ENCODE data around the gene C11orf24.
"Not testable (repeated sequence)": the region's sequence is repeated elsewhere in the genome, so short reads cannot be mapped to it uniquely, and the experiment has no call there.

The C11orf24 gene

GRCh38 chr11:68289456-68289855, 17.7 kb upstream of the C11orf24 start:
- Histone ChIP-seq H3K36me3 (ENCODE audit: control insufficient read depth in 1 of 2, insufficient read depth in 2 of 2, low read depth in 1 of 2, low read length in 2 of 2) (no peaks in the 10 kb centered on the region), H3K14ac (ENCODE audit: low read length in 2 of 2) (no peak overlapping the region), H2AFZ (ENCODE audit: low read depth, low read length) (no peak overlapping the region), H2BK15ac (ENCODE audit: low read depth, poor library complexity, severe bottlenecking) (no peak overlapping the region), H3K4me1 (ENCODE audit: control insufficient read depth, insufficient read depth, low read depth, low read length) (no peaks in the 10 kb centered on the region), H2BK12ac (ENCODE audit: low read length in 2 of 2) (no peak overlapping the region), H3K4me3 (ENCODE audit: insufficient read depth in 1 of 2, low read depth in 1 of 2, low read length in 2 of 2) (no peak overlapping the region), H3K27ac (ENCODE audit: low read length, poor library complexity, severe bottlenecking) (no peak overlapping the region), H2BK5ac (ENCODE audit: low read depth, low read length, poor library complexity, severe bottlenecking) (no peak overlapping the region), H4K91ac (ENCODE audit: low read length) (no peak overlapping the region), H3K79me1 (replicated peaks; ENCODE audit: low read length, poor library complexity, severe bottlenecking) (no peaks in the 10 kb centered on the region), H2AK5ac (ENCODE audit: low read length, severe bottlenecking) (no peak overlapping the region), H3K9me3 (ENCODE audit: control insufficient read depth, low read length) (peaks cover 10% of the 10 kb centered on the region), H3K4me2 (ENCODE audit: low read length, poor library complexity, severe bottlenecking) (no peak overlapping the region), H3K4ac (ENCODE audit: low read depth in 1 of 2, low read length in 2 of 2) (no peak overlapping the region), H3K18ac (ENCODE audit: low read depth in 1 of 2, low read length in 2 of 2) (no peak overlapping the region), H3K23ac (ENCODE audit: low read length in 2 of 2) (no peak overlapping the region), H3K9ac (ENCODE audit: low read length) (no peak overlapping the region), H4K8ac (ENCODE audit: low read length) (no peak overlapping the region), H2BK120ac (ENCODE audit: low read depth, low read length) (no peak overlapping the region), H3K27me3 (ENCODE audit: control insufficient read depth in 1 of 2, insufficient read depth in 1 of 2, low read length in 2 of 2) (no peaks in the 10 kb centered on the region)
- WGBS: 67% methylated on average over 2 of the region's 2 CpGs
- no peak for DNase-seq

- 89% methylated on average over 6 of the region's 8 CpGs for WGBS
Measured at GRCh38 chr11:68287419-68287818, 15.6 kb upstream of the C11orf24 start.

GRCh38 chr11:68284588-68284987, 12.8 kb upstream of the C11orf24 start:
- not testable (repeated sequence) for H3K4me3 ChIP-seq (ENCODE audit: insufficient read depth in 1 of 2, low read depth in 1 of 2, low read length in 2 of 2); H3K9me3 ChIP-seq (ENCODE audit: control insufficient read depth, low read length); H3K27ac ChIP-seq (ENCODE audit: low read length, poor library complexity, severe bottlenecking); H2BK5ac ChIP-seq (ENCODE audit: low read depth, low read length, poor library complexity, severe bottlenecking); H2BK120ac ChIP-seq (ENCODE audit: low read depth, low read length); H4K8ac ChIP-seq (ENCODE audit: low read length); H3K4me1 ChIP-seq (ENCODE audit: control insufficient read depth, insufficient read depth, low read depth, low read length); H4K91ac ChIP-seq (ENCODE audit: low read length); H2BK12ac ChIP-seq (ENCODE audit: low read length in 2 of 2); H3K9ac ChIP-seq (ENCODE audit: low read length); H3K23ac ChIP-seq (ENCODE audit: low read length in 2 of 2); H3K4me2 ChIP-seq (ENCODE audit: low read length, poor library complexity, severe bottlenecking); H2BK15ac ChIP-seq (ENCODE audit: low read depth, poor library complexity, severe bottlenecking); H2AFZ ChIP-seq (ENCODE audit: low read depth, low read length); H3K36me3 ChIP-seq (ENCODE audit: control insufficient read depth in 1 of 2, insufficient read depth in 2 of 2, low read depth in 1 of 2, low read length in 2 of 2); H3K14ac ChIP-seq (ENCODE audit: low read length in 2 of 2); H3K18ac ChIP-seq (ENCODE audit: low read depth in 1 of 2, low read length in 2 of 2); DNase-seq; H3K79me1 ChIP-seq (replicated peaks; ENCODE audit: low read length, poor library complexity, severe bottlenecking); H3K27me3 ChIP-seq (ENCODE audit: control insufficient read depth in 1 of 2, insufficient read depth in 1 of 2, low read length in 2 of 2); H3K4ac ChIP-seq (ENCODE audit: low read depth in 1 of 2, low read length in 2 of 2); H2AK5ac ChIP-seq (ENCODE audit: low read length, severe bottlenecking)
- 69% methylated on average over 2 of the region's 3 CpGs for WGBS

More at GRCh38 chr11:68287419-68287818, 15.6 kb upstream of the C11orf24 start:
- H2BK12ac ChIP-seq (ENCODE audit: low read length in 2 of 2): no peak overlapping the region
- no peak overlapping the region for H3K4me3 ChIP-seq (ENCODE audit: insufficient read depth in 1 of 2, low read depth in 1 of 2, low read length in 2 of 2)
- H3K4me1 ChIP-seq (ENCODE audit: control insufficient read depth, insufficient read depth, low read depth, low read length): no peaks in the 10 kb centered on the region
- H3K4me2 ChIP-seq (ENCODE audit: low read length, poor library complexity, severe bottlenecking): no peak overlapping the region
- no peak overlapping the region for H2AK5ac ChIP-seq (ENCODE audit: low read length, severe bottlenecking)
- no peak overlapping the region for H3K9ac ChIP-seq (ENCODE audit: low read length)
- H3K27ac ChIP-seq (ENCODE audit: low read length, poor library complexity, severe bottlenecking): no peak overlapping the region
- no peak overlapping the region for H3K14ac ChIP-seq (ENCODE audit: low read length in 2 of 2)
- H4K91ac ChIP-seq (ENCODE audit: low read length): no peak overlapping the region
- H3K9me3 ChIP-seq (ENCODE audit: control insufficient read depth, low read length): peaks cover 10% of the 10 kb centered on the region
- no peak overlapping the region for H3K18ac ChIP-seq (ENCODE audit: low read depth in 1 of 2, low read length in 2 of 2)
- no peaks in the 10 kb centered on the region for H3K36me3 ChIP-seq (ENCODE audit: control insufficient read depth in 1 of 2, insufficient read depth in 2 of 2, low read depth in 1 of 2, low read length in 2 of 2)
- peaks cover 3% of the 10 kb centered on the region in 2 experiments for H3K27me3 ChIP-seq (ENCODE audit: control insufficient read depth in 1 of 2, insufficient read depth in 1 of 2, low read length in 2 of 2)
- no peak overlapping the region for H4K8ac ChIP-seq (ENCODE audit: low read length)
- H3K79me1 ChIP-seq (replicated peaks; ENCODE audit: low read length, poor library complexity, severe bottlenecking): no peaks in the 10 kb centered on the region
- no peak overlapping the region for H2AFZ ChIP-seq (ENCODE audit: low read depth, low read length)
- H2BK15ac ChIP-seq (ENCODE audit: low read depth, poor library complexity, severe bottlenecking): no peak overlapping the region
- no peak overlapping the region for H3K23ac ChIP-seq (ENCODE audit: low read length in 2 of 2)
- no peak for DNase-seq
- no peak overlapping the region for H2BK120ac ChIP-seq (ENCODE audit: low read depth, low read length)
- no peak overlapping the region for H3K4ac ChIP-seq (ENCODE audit: low read depth in 1 of 2, low read length in 2 of 2)
- no peak overlapping the region for H2BK5ac ChIP-seq (ENCODE audit: low read depth, low read length, poor library complexity, severe bottlenecking)

- no peaks in the 10 kb centered on the region for H3K36me3 ChIP-seq (ENCODE audit: control insufficient read depth in 1 of 2, insufficient read depth in 2 of 2, low read depth in 1 of 2, low read length in 2 of 2)
Measured at GRCh38 chr11:68282861-68283230, 11.1 kb upstream of the C11orf24 start.

More at GRCh38 chr11:68282861-68283230, 11.1 kb upstream of the C11orf24 start:
- no peak overlapping the region for H2AK5ac ChIP-seq (ENCODE audit: low read length, severe bottlenecking)
- 93% methylated on average over 14 of the region's 14 CpGs for WGBS
- no peak overlapping the region for H2AFZ ChIP-seq (ENCODE audit: low read depth, low read length)
- H3K4me3 ChIP-seq (ENCODE audit: insufficient read depth in 1 of 2, low read depth in 1 of 2, low read length in 2 of 2): no peak overlapping the region
- no peaks in the 10 kb centered on the region for H3K79me1 ChIP-seq (replicated peaks; ENCODE audit: low read length, poor library complexity, severe bottlenecking)
- no peak overlapping the region for H3K4me2 ChIP-seq (ENCODE audit: low read length, poor library complexity, severe bottlenecking)
- no peak overlapping the region for H3K9ac ChIP-seq (ENCODE audit: low read length)
- H3K27ac ChIP-seq (ENCODE audit: low read length, poor library complexity, severe bottlenecking): no peak overlapping the region
- no peak overlapping the region for H2BK12ac ChIP-seq (ENCODE audit: low read length in 2 of 2)
- peaks cover 3% of the 10 kb centered on the region in 2 experiments for H3K27me3 ChIP-seq (ENCODE audit: control insufficient read depth in 1 of 2, insufficient read depth in 1 of 2, low read length in 2 of 2)
- H3K9me3 ChIP-seq (ENCODE audit: control insufficient read depth, low read length): no peaks in the 10 kb centered on the region
- no peaks in the 10 kb centered on the region for H3K4me1 ChIP-seq (ENCODE audit: control insufficient read depth, insufficient read depth, low read depth, low read length)
- no peak overlapping the region for H2BK120ac ChIP-seq (ENCODE audit: low read depth, low read length)
- no peak overlapping the region for H3K23ac ChIP-seq (ENCODE audit: low read length in 2 of 2)
- H4K91ac ChIP-seq (ENCODE audit: low read length): no peak overlapping the region
- H3K4ac ChIP-seq (ENCODE audit: low read depth in 1 of 2, low read length in 2 of 2): no peak overlapping the region
- no peak overlapping the region for H3K14ac ChIP-seq (ENCODE audit: low read length in 2 of 2)
- no peak overlapping the region for H3K18ac ChIP-seq (ENCODE audit: low read depth in 1 of 2, low read length in 2 of 2)
- no peak overlapping the region for H2BK15ac ChIP-seq (ENCODE audit: low read depth, poor library complexity, severe bottlenecking)
- H4K8ac ChIP-seq (ENCODE audit: low read length): no peak overlapping the region
- no peak overlapping the region for H2BK5ac ChIP-seq (ENCODE audit: low read depth, low read length, poor library complexity, severe bottlenecking)
- DNase-seq: no peak
